CD1c-positive myeloid dendritic cell (primary cell): ENCODE results near the gene MOB4.
"Not testable (repeated sequence)": the region's sequence is repeated elsewhere in the genome, so short reads cannot be mapped to it uniquely, and the experiment has no call there.

Experiments
- DNase-seq: peaks from one replicate; pipeline ENCODE4 v3.0.0-alpha.2; 2016; ENCODE audit errors: extremely low spot score

MOB4 gene

DNA sequence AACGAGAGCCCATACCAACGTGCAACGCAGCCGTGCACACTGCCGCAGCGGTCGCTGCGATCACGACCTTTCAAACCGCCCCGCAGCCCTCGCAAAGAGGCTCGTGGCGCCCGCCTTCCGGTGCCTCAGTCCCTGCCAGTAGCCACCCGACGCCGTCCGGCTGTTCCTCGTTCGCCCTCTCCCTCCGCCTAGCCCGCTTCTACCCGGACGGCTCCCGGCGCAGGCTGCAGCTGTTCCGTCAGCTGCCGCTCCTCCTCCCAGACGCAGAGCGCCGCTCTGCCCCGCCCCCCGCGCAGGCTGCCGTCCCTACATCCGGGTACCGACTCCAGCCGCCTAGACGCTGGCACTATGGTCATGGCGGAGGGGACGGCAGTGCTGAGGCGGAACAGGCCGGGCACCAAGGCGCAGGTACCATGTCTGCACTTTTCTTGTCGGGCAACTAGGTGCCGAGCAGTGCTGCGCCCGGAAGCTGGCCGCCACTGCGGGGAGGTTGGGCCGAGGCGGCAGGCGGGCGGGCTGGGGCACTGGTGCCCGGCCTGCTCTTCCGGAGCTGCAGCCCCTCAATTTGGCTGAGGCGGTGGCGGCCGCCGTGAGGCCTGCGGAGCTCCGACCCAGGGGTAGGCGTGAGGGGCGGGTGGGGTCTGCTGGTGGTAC is at the start of gene MOB4:
Gene MOB4, plus strand, starts transcription at position 328 of the 654 bp plus-strand sequence. Its CDS starts 21 bp downstream, at position 349.
- DNase-seq, result peak; percentile 98

DNA sequence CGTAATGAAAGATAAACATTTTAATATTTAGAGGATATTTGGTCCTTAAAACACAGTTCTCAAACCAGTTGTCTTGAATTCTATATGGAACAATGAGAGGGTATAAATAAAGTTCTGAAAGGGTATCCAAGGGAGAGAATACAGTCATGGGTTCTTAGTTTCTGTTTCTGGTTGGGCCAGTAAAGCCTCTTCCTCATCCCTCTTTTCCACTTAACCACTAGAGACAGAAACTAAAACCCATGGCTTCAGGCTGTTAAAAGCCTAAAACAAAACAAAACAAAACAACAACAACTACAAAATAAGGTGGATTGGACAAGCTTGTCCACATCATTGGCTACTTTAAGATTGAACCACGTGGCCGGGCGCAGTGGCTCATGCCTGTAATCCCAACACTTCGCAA is 43.7 kb upstream of the MOB4 start:
- DNase-seq, result no peak

DNA sequence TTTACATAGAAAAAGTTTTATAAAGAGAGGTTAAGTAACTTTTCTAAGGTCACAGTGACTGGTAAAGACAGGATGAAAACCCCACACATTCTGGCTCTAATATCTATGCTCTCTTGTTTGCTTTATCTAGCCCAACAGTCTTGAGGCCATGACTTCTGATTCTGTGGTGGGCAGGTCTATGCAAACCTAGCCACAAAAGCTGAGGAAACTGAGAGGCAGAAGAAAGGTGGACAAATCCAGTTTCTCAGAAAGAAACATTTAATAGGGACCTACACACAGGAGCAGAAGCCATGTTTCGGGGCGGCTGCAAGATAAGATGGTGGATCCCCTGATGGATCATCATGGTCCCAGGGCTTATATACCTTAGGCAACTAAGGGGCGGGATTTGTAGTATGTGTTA is 38.1 kb upstream of the MOB4 start:
- DNase-seq, result no peak

DNA sequence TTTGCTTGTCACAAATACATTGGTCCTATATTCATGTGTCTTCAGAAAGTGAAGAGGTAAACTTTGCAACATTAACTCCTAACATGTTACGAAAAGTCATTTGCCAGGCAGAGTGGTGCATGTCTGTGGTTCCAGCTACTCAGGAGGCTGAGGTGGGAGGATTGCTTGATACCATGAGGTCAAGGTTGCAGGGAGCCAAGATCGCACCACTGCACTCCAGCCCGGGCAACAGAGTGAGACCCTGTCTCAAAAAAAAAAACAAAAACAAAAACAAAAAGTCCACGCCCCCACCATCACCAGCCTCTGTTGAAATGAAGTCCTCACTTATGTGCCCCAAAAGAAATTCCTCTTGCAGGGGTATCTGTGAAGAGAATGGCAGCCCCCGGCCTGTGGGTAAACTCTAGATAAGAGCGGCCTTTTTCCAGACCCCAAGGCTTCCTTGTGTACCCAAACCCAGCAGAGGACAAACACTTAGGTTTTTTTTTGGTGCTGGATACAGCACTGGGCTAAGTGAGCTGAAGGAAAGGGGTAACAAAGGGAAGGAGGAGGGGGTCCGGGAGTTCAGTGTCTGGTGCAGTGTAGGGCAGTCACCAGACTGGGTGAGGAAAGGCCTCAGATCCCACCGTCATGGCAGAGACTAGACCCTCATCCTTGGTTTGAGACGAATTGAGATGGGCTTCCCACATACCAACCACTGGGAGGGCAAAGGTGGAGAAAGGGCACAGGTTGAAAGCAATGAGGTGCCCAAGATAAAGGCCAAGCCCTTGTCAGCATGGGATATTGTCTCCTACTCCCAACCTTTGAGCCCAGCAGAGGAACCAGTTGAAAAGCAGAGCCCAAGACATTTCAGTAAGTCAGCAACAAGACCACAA is 35.5 kb upstream of the MOB4 start:
- no peak for DNase-seq

DNA sequence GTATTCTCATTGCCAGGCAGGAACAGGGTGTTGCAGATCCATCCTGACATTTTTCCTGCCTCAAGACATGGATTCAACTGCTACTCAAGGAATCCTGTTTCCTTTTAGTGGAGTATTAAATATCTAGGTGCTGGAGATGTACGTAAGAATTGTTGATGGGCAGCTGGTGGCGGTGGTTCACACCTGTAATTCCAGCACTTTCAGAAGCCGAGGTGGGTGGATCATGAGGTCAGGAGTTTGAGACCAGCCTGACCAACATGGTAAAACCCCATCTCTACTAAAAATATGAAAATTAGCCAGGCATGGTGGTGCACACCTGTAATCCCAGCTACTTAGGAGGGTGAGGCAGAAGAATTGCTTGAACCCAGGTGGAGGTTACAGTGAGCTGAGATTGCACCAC is 31.6 kb upstream of the MOB4 start:
- DNase-seq, result not testable (repeated sequence)

DNA sequence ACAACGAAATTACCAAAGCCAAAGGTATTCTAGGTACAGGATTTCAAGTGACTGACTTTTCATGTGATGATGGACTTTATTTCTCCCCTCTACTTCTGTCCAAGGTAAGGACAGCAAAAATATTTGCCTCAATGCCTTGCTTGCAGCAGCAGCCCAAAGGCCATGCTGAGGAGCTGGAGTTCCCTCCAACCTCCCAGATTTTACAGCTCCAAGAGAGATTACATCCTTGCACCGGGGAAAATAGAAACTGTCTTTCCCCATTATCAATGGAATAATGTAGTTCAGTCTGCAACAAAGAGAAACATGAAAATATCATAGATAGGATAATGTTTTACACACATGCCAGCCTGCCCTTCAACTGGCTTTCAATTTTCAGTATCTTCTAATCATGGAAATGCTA is 29.7 kb upstream of the MOB4 start:
- no peak for DNase-seq

DNA sequence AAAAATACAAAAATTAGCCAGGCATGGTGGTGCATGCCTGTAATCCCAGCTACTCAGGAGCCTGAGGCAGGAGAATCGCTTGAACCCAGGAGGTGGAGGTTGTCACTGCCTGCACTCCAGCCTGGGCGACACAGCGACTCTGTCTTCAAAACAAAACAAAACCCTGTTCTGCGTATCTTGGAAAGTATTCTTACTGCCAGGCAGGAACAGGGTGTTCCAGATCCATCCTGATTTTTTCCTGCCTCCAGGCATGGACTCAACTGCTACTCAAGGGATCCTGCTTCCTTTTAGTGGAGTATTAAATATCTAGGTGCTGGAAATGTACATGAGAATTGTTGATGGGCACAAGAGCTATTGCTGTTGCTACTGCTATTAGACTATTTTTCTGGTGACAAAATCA is 28.5 kb upstream of the MOB4 start:
- DNase-seq, result no peak

DNA sequence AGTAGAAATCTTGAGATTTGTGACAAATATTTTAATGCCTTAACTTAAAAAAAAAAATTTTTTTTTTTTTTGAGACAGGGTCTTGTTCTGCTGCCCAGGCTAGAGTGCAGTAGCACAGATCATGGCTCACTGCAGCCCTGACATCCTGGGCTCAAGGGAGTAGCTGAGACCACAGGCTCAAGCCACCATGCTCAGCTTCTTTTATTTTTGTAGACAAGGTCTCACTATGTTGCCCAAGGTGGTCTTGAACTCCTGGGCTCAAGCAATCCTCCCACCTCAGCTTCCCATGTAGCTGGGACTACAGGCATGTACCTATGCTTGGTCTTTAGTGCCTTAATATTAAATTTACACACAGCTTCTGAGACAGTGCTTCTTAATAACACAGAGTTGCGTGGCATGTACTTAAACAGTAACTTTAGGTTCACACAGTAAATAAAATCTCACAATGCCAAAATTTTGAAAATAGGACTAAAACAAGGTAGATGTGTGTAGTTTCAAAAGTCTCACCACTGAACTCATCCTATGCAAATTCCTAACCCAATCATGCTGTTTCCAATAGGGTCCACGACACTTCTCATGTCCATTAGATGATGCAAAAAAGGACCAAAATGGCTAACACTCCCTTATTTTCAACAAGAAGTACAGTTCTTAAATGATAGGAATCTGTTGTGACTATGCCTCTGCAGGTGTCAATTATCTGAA is 20.3 kb upstream of the MOB4 start:
- DNase-seq, result no peak

DNA sequence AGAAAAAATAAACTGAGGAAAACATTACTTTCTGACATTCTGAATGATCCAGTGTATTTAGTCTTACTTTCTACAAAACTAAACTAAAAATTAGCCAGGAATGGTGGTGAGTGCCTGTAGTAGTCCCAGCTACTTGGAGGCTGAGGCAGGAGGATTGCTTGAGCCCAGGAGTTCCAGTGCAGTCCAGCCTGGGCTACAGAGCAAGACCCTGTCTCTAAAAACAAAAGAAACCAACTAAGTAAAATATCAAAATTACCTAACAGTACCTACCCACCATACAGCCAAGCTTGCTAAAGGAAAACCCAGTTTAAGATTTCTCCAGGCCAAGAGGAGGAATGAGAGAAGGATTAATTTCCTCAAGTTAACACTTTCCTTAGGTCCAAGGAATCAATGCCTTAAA is 19.2 kb upstream of the MOB4 start:
- DNase-seq, result no peak

DNA sequence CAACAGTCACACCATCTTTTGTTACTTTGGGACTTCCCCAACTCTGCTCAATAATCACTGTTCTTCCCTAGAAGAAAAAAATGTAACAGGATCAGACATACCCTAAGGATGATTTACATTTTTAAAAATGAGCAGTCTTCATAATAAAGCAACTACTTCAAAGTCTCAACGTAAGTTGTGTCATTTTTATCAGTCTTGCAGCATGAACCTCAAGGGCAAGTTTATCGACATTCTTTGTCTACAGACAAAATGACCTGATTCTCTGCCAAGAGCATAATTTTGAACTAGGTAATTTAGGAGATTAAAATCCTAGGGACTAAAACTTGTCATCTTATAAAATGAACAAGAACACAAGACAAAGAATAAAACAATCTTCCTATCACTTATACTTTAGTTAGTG is 18.5 kb upstream of the MOB4 start:
- DNase-seq, result no peak

DNA sequence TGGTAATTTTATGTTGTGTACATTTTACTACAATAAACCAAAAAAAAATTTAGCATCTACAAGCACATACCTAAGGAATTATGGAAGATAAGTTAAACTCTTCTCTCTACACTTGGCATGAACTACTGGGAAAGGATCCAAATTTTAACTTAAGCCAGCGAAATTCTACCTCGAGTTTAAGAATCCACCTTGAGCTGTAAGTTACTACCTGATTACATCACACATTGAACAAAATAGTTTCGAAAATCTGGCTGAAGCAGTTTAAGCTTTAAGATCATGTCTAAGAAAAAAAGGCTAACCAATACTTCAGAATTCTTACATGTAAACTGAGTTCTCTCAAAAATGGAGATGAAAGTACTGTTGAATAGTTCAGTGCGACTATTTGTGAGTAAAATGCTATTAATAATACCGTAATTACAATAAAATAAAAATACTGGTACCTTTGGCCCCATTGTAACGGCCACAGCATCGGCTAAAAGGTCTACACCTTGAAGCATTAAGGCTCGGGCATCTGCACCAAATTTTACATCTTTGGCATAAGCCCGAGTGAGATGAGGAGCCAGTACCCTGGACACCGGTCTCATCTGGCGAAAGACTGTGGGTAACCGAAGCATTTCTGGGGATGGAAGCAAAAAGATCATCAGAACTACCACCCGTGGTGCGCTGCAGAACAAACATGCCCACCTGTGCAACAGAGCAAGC is 17.5 kb upstream of the MOB4 start:
- no peak for DNase-seq

DNA sequence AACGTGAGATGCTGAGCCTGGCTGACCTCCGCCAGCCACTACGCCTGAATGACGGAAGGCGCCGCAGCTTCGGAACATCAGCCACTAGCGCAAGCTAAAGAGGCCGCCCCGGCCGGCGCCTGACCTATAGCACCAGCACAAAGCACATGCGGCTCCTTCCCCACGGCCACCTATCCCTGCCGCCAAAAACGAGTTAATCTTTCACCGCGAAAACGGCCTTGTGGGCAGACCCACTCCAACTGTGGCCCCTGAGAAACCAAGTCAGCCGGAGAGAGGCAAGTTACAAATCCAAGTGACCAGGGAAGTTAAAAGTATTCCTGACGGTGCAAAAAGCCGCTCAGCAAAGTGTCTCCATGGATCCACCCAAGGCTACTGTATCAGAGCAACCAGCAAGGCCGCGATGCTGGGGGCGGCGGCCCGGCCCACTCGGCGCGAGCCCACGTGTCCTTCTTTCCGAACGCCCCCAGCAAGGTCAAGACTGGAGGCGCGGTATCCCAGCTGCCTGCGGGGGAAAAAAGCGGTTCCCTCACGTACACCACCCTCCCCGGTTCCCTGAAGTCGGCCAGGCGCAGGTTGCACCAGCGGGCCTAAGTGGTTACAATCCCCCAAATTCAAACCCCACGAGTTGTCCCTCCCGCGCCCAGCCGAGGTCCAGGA is 16.8 kb upstream of the MOB4 start:
- peak; percentile 72 for DNase-seq

DNA sequence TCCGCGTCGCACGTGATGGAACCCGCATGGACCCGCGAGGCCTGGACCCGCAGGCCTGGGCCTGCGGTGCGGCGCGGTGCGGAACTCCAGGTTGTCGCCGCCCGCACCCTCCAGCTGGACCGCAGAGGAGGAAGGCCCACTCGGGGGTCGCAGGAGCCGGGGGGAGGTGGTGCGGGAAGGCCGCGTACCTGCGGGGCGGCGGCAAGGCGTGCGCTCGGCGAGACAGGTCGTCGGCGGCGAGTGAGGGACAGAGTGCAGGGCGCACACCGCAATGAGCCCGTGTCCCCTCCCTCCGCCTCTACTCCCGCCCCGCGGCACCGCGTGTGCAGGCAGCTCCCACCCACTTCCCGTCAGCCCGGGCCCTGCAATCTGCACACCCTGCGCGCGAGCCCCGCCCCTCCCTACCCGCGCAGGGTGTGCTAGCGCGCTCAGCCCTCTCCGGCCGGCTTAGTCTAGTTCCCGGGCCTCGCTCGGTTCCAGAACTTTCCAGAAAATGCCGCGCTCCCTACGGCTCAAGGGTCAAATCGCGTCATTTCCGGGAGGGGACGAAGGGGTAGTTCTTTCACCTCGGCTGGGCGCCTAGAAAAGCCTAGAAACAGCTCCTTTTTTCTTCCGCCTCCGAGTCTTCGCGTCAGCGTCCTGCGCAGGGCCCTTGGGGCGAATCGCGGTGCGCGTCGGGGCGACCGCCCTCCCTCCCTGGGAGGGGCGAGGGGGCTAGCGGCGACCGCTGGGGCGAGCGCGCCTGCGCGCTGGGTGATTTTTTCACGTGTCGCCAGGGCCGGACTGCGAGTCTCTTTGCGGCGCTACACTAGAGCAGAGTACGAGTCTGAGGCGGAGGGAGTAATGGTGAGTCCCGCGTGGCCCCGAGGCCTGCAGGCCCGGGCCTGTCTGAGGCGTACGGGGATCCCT is 16.0 kb upstream of the MOB4 start, which contains the start of the genes HSPD1 and HSPE1:
Gene HSPD1, minus strand, starts transcription at position 247 of the 909 bp plus-strand sequence. CDS start 992 bp downstream, outside the sequence.
Gene HSPE1, plus strand, starts transcription at position 786 of the 909 bp plus-strand sequence. Its CDS starts 58 bp downstream, at position 844.
- DNase-seq, result peak; percentile 100

DNA sequence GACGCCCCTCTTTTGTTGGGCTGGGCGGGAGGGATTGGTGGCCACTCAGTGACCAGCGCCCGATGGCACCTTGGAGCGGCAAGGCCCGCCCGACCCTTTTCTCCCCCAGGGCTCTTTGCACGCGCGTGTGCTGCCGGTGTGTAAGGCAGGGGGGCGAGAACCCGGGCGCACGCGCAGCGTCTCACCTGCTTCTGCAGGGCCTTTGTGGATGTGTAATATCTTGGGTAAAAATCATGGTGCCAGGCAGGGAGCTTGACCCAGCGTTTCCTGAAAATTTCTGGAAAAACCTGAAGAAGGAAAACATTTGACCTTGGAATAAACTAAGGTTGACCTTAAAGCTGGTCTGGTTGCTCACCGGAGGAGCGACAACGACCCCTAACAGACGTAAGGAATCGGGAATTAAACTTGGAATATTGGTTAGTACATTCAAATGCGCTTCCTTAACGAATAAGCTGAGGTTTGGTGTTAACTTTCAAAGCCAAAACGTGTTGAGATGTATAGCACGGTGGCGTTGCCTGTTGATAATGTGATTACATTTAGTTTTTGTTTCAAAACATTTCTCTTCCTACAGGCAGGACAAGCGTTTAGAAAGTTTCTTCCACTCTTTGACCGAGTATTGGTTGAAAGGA is 15.2 kb upstream of the MOB4 start:
- DNase-seq, result peak; percentile 27

DNA sequence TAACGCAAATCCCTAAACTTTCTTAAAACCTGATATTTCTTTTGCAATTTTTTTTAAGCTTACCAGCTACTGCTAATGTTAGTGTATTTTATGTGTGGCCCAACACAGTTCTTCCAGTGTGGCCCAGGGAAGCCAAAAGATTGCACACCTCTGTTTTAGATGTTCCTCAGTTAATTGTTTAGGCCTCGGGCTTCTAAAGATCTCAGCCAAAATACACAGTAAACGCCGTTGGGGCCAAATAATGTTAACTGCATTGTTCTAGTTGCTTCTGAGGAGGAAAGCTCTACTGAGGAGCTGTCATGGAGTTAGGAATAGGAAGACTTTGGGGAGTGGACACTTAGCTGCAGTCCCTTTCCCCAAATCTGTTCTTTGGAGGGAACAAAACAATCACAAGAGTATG is 13.7 kb upstream of the MOB4 start:
- no peak for DNase-seq

DNA sequence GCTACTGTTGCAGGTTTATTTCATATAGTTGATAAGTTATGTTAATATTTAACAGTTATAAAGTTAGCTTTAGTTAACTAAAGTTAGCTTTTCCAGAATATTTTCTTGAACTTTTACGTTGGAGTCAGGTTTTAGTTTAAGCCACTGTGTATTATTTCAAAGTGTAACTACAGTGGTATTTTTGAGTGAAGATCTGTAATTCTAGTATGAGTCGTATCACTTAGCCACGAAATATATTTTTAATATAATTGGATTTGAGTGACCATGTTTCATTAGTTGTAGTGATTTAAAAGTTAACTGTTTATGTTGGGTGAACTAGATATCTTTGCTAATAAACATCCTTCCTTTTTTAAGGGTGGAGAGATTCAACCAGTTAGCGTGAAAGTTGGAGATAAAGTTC is 13.2 kb upstream of the MOB4 start:
- DNase-seq, result no peak

DNA sequence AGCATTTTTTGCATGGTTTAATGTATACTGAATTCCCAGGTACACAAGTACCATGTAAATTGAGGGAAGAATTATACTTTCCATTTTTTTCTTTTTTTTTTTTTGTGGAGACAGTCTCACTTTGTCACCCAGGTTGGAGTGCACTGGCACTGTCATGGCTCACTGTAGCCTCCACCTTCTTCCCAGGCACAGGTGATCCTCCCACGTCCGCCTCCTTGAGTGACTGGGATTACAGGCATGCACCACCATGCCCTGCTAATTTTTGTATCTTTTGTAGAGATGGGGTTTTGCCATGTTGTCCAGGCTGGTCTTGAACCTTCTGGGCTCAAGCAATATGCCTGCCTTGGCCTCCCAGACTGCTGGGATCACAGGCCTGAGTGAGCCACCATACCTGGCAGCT is 11.9 kb upstream of the MOB4 start:
- DNase-seq, result no peak

DNA sequence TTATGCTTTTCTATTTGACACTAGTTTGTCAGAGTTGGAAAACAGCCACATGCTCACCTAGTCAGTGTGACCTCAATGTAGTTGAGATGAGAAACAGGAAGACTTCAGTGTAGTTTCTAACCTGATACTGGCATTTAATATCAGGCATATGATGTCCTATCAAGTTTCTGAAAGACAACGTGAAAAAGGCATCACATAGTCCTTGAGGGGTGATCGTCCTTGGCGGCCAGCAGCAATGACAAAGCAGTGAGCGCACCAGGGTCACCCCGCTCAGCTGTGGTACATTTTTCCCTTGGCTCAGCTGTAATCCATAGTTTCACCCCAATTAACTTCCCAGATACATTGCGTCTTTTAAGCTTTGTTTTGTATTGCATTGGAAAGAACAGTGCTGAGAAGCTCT is 11.4 kb upstream of the MOB4 start:
- DNase-seq, result no peak

DNA sequence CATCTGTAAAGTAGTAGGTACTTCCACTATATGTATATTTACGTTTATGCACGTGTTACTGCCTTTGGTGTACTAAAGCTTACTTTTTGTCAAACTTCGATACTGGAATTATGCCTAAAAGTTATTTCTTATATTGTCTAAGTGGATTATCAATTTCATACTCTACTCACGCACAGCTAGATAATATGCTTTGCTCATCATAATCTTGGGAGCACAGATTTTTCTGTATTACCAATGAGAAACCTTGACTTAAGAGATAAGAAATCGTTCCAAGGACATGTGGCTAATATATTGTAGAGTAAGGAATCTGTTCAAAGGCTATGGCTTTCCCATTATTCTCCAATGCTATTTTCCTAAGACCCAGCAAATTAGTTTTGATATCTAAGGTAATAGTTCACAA is 9.2 kb upstream of the MOB4 start:
- no peak for DNase-seq

DNA sequence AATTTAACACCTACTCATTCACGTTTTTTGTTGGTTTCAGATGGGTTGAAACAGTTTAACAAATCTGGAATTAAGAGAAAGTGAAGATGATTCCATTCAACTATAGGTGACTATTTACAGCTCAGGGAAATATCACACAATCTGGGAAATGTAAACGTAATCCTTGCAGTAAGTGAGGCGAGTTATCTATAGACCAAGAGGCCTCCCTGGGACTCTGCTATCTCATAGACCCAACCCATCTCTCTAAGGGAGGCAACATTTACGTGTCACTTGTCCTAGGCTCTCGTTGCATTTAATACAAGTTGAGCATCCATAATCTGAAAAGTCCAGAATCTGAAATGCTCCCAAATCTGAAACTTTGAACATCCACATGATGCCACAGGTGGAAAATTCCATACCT is 2.0 kb upstream of the MOB4 start:
- no peak for DNase-seq
